Measurements from ENCODE around the gene P3H3.

DNA sequence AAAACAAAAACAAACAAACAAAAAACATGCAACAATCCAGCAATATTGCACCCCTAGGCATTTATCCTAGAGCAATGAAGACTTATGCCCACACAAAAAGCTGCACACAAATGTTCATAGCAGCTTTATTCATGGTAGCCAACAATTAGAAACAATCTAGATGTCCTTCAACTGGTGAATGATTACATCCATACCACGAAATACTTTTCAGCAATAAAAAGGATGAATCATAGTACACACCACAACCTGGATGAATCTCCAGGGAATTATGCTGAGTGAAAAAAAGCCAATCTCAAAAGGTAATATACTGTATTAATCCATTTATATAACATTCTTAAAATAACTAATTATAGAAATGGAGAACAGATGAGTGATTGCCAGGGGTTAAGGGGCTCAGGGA lies 21.0 kb upstream of the P3H3 start:
- TF ChIP-seq RFX1 (IDR thresholded peaks at IDR 0.05) (no peak), EP300 (IDR thresholded peaks at IDR 0.05; ENCODE audit: low read length) (no peak), ZNF584 (CRISPR knock-in tag; IDR thresholded peaks at IDR 0.05; ENCODE audit: low read depth) (no peak), KDM1A (IDR thresholded peaks at IDR 0.05) (no peak), MECOM (CRISPR knock-in tag; IDR thresholded peaks at IDR 0.05) (no peak), SAFB2 (IDR thresholded peaks at IDR 0.05; ENCODE audit: borderline replicate concordance, low read depth, low read length, severe bottlenecking) (no peak), YY1 (IDR thresholded peaks at IDR 0.05; ENCODE audit: borderline replicate concordance in 1 of 3, control insufficient read depth in 1 of 3, extremely low read depth in 1 of 3, insufficient read depth in 3 of 3, insufficient read length in 1 of 3, insufficient replicate concordance in 2 of 3, low read depth in 1 of 3, low read length in 2 of 3) (no peak), ZZZ3 (IDR thresholded peaks at IDR 0.05) (no peak), GABPA (tag; conservative IDR thresholded peaks at IDR 0.05; ENCODE audit: low read depth) (no peak), CTCF (IDR thresholded peaks at IDR 0.05 in 2 of 3, conservative IDR thresholded peaks at IDR 0.05 in 1 of 3; ENCODE audit: insufficient read depth in 2 of 3, low read depth in 1 of 3, low read length in 3 of 3) (no peak)
- TF ChIP-seq, protein P1, sequence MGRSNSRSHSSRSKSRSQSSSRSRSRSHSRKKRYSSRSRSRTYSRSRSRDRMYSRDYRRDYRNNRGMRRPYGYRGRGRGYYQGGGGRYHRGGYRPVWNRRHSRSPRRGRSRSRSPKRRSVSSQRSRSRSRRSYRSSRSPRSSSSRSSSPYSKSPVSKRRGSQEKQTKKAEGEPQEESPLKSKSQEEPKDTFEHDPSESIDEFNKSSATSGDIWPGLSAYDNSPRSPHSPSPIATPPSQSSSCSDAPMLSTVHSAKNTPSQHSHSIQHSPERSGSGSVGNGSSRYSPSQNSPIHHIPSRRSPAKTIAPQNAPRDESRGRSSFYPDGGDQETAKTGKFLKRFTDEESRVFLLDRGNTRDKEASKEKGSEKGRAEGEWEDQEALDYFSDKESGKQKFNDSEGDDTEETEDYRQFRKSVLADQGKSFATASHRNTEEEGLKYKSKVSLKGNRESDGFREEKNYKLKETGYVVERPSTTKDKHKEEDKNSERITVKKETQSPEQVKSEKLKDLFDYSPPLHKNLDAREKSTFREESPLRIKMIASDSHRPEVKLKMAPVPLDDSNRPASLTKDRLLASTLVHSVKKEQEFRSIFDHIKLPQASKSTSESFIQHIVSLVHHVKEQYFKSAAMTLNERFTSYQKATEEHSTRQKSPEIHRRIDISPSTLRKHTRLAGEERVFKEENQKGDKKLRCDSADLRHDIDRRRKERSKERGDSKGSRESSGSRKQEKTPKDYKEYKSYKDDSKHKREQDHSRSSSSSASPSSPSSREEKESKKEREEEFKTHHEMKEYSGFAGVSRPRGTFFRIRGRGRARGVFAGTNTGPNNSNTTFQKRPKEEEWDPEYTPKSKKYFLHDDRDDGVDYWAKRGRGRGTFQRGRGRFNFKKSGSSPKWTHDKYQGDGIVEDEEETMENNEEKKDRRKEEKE (IDR thresholded peaks at IDR 0.05; ENCODE audit: borderline replicate concordance in 1 of 2, control insufficient read depth in 1 of 2, low read depth in 2 of 2, low read length in 1 of 2): no peak
- TF ChIP-seq, protein P2, sequence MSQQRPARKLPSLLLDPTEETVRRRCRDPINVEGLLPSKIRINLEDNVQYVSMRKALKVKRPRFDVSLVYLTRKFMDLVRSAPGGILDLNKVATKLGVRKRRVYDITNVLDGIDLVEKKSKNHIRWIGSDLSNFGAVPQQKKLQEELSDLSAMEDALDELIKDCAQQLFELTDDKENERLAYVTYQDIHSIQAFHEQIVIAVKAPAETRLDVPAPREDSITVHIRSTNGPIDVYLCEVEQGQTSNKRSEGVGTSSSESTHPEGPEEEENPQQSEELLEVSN (IDR thresholded peaks at IDR 0.05; ENCODE audit: borderline replicate concordance in 1 of 2, extremely low read depth in 1 of 2, insufficient read depth in 1 of 2, insufficient read length in 1 of 2, low read depth in 1 of 2, low read length in 1 of 2, poor library complexity in 1 of 2, severe bottlenecking in 1 of 2): no peak

Data from K562 (cell line).